Measurements from ENCODE around the gene MYL12B.
"Not testable (repeated sequence)": the region's sequence is repeated elsewhere in the genome, so short reads cannot be mapped to it uniquely, and the experiment has no call there.

MYL12B gene

DNA sequence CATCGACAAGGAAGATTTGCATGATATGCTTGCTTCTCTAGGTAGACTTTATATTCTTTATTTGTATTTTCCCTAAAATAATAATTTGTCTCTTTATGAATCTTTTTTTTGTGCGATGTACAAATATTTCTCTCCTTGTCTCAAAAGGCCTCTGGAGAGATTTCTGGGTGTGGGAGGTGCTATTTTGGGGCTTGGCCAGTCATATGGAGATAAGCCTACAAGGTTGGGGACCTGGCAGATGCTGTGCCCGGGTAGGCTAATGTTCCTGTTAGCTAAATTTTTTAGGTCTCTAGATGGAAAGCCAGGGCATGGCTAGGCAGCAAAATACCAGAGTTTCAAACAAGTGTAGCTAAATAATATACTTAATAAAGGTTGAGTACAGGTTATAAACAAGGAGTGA lies 11.1 kb downstream of the MYL12B start:
- Histone ChIP-seq H2AK5ac (ENCODE audit: low read depth, low read length) (no peak overlapping the region), H3K4ac (ENCODE audit: low read length) (no peak overlapping the region), H3K36me3 (replicated peaks in 1 of 2; ENCODE audit: control insufficient read depth in 2 of 2, insufficient read depth in 2 of 2, low read length in 2 of 2) (peaks cover 12 to 60% of the 10 kb centered on the region in 2 donors), H2BK120ac (ENCODE audit: low read depth, low read length) (no peak overlapping the region), H3K14ac (ENCODE audit: low read length) (no peak overlapping the region), H4K91ac (ENCODE audit: low read depth, low read length, poor library complexity) (no peak overlapping the region), H3K4me1 (ENCODE audit: control insufficient read depth in 2 of 2, insufficient read depth in 1 of 2, low read depth in 1 of 2, low read length in 2 of 2) (no peaks in the 10 kb centered on the region), H3K9ac (ENCODE audit: low read depth, low read length, poor library complexity) (no peak overlapping the region), H2BK12ac (ENCODE audit: low read length) (no peak overlapping the region), H3K27me3 (ENCODE audit: control insufficient read depth in 3 of 3, insufficient read depth in 3 of 3, low read depth in 1 of 3, low read length in 3 of 3) (no peaks in the 10 kb centered on the region), H2BK5ac (ENCODE audit: low read length) (no peak overlapping the region), H3K4me2 (ENCODE audit: insufficient read depth, low read length, poor library complexity, severe bottlenecking) (no peak overlapping the region), H3K18ac (ENCODE audit: low read length) (no peak overlapping the region), H3K79me1 (ENCODE audit: low read depth, low read length) (peaks cover 2% of the 10 kb centered on the region), H3K27ac (replicated peaks; ENCODE audit: low read length) (no peak overlapping the region), H2AFZ (ENCODE audit: low read length) (no peak overlapping the region), H3K9me3 (replicated peaks in 1 of 2; ENCODE audit: control insufficient read depth in 2 of 2, insufficient read depth in 1 of 2, low read depth in 1 of 2, low read length in 2 of 2) (no peaks in the 10 kb centered on the region), H3K23ac (ENCODE audit: low read depth, low read length, poor library complexity) (no peak overlapping the region), H4K8ac (ENCODE audit: low read depth, low read length) (no peak overlapping the region), H3K4me3 (ENCODE audit: low read length in 2 of 2) (no peak overlapping the region), H2BK15ac (ENCODE audit: low read length) (no peak overlapping the region)
- no CpG with 5 or more reads among the region's 3 CpGs for WGBS, 2 donors (ENCODE audit: extremely low coverage in 2 of 2, insufficient read length in 2 of 2, insufficient replicate concordance in 1 of 2)
- DNase-seq (ENCODE audit: low spot score) = no peak

DNA sequence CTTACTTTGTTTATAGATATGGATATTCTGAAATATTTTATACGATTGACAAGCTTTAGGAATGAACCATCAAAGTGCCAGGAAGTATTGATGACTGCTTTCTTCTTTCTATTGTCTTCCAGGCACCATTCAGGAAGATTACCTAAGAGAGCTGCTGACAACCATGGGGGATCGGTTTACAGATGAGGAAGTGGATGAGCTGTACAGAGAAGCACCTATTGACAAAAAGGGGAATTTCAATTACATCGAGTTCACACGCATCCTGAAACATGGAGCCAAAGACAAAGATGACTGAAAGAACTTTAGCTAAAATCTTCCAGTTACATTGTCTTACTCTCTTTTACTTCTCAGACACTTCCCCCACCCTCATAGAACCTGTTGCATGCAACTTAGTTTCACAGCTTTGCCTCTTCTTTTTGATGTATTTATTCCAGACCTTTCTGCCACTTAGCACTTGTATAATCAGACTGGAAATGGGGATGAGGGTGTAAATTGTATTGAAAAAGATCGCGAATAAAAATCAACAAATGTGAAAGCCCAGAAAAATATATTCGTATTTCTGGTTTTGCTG lies 15.8 kb downstream of the MYL12B start:
- H3K18ac ChIP-seq (ENCODE audit: low read length); H3K14ac ChIP-seq (ENCODE audit: low read length); H2AK5ac ChIP-seq (ENCODE audit: low read depth, low read length); H3K9me3 ChIP-seq (replicated peaks in 1 of 2; ENCODE audit: control insufficient read depth in 2 of 2, insufficient read depth in 1 of 2, low read depth in 1 of 2, low read length in 2 of 2); H2BK5ac ChIP-seq (ENCODE audit: low read length); H3K4me3 ChIP-seq (ENCODE audit: low read length in 2 of 2); H3K4me2 ChIP-seq (ENCODE audit: insufficient read depth, low read length, poor library complexity, severe bottlenecking); H4K91ac ChIP-seq (ENCODE audit: low read depth, low read length, poor library complexity); H3K9ac ChIP-seq (ENCODE audit: low read depth, low read length, poor library complexity); H2BK15ac ChIP-seq (ENCODE audit: low read length); DNase-seq (ENCODE audit: low spot score); H2BK120ac ChIP-seq (ENCODE audit: low read depth, low read length); H4K8ac ChIP-seq (ENCODE audit: low read depth, low read length); H3K4me1 ChIP-seq (ENCODE audit: control insufficient read depth in 2 of 2, insufficient read depth in 1 of 2, low read depth in 1 of 2, low read length in 2 of 2); H3K4ac ChIP-seq (ENCODE audit: low read length); H3K27me3 ChIP-seq (ENCODE audit: control insufficient read depth in 3 of 3, insufficient read depth in 3 of 3, low read depth in 1 of 3, low read length in 3 of 3); H3K27ac ChIP-seq (replicated peaks; ENCODE audit: low read length); H3K79me1 ChIP-seq (ENCODE audit: low read depth, low read length); H3K23ac ChIP-seq (ENCODE audit: low read depth, low read length, poor library complexity); H2BK12ac ChIP-seq (ENCODE audit: low read length); H2AFZ ChIP-seq (ENCODE audit: low read length): not testable (repeated sequence)
- no CpG with 5 or more reads among the region's 7 CpGs for WGBS, 2 donors (ENCODE audit: extremely low coverage in 2 of 2, insufficient read length in 2 of 2, insufficient replicate concordance in 1 of 2)
- H3K36me3 ChIP-seq (replicated peaks in 1 of 2; ENCODE audit: control insufficient read depth in 2 of 2, insufficient read depth in 2 of 2, low read length in 2 of 2) = peaks cover 12 to 69% of the 10 kb centered on the region in 2 donors

DNA sequence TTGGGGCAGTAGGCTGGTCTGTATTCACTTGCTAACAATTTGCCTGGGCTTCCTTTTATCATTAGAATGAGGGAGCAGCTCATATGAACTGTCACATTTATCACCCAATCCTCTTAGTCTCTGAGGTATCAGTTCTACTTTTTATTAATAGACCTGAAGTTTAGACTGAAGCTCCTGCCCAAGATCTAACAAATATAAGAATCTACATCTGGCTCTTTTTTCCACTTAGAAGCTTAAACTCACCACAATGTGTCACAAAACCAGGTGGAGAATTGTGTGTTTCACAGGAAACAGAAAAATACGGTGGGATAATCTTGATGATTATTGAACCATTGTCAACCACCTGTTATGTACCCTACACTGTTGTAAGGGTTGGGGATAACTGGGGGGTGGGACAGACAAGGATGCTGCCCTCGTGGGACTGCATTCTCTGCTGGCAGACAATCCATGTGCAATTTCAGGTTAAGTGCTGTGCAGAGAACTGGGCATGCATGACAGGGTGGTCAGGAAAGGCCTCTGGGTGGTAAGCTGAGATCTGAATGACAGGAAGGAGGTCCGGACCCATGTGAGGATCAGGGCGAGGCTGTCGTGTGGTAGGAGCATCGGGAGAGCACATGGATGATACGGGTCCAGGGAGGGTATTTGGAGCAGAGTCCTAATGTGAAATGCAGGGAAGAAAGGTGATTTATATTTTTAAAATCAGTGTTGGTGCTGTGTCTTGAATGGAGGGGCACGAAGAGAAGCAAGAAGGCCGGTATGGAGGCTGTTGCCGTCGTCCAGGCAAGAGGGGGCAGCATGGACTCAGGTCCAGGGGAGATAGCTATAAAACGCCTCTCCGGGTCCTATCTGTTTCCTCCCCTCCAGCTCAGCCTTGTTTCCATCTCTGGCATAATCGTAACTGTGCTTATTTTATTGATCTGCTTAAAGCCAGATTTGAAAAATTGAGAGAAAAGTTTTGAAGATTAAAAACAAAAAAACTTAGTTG lies 17.6 kb downstream of the MYL12B start:
- no peak overlapping the region for H3K23ac ChIP-seq (ENCODE audit: low read depth, low read length, poor library complexity)
- peaks cover 9 to 51% of the 10 kb centered on the region in 2 donors for H3K36me3 ChIP-seq (replicated peaks in 1 of 2; ENCODE audit: control insufficient read depth in 2 of 2, insufficient read depth in 2 of 2, low read length in 2 of 2)
- no peak overlapping the region for H2AK5ac ChIP-seq (ENCODE audit: low read depth, low read length)
- no peak overlapping the region for H3K9ac ChIP-seq (ENCODE audit: low read depth, low read length, poor library complexity)
- H3K27ac ChIP-seq (replicated peaks; ENCODE audit: low read length) = no peak overlapping the region
- no peak overlapping the region for H3K18ac ChIP-seq (ENCODE audit: low read length)
- no peak overlapping the region for H3K4me3 ChIP-seq (ENCODE audit: low read length in 2 of 2)
- no peak overlapping the region for H4K91ac ChIP-seq (ENCODE audit: low read depth, low read length, poor library complexity)
- H3K4ac ChIP-seq (ENCODE audit: low read length) = no peak overlapping the region
- no peak overlapping the region for H2BK120ac ChIP-seq (ENCODE audit: low read depth, low read length)
- H3K79me1 ChIP-seq (ENCODE audit: low read depth, low read length) = no peaks in the 10 kb centered on the region
- H3K27me3 ChIP-seq (ENCODE audit: control insufficient read depth in 3 of 3, insufficient read depth in 3 of 3, low read depth in 1 of 3, low read length in 3 of 3) = no peaks in the 10 kb centered on the region
- no peak overlapping the region for H2BK5ac ChIP-seq (ENCODE audit: low read length)
- H3K14ac ChIP-seq (ENCODE audit: low read length) = no peak overlapping the region
- peaks cover 0 to 5% of the 10 kb centered on the region in 2 donors for H3K4me1 ChIP-seq (ENCODE audit: control insufficient read depth in 2 of 2, insufficient read depth in 1 of 2, low read depth in 1 of 2, low read length in 2 of 2)
- no peak overlapping the region for H3K4me2 ChIP-seq (ENCODE audit: insufficient read depth, low read length, poor library complexity, severe bottlenecking)
- no peaks in the 10 kb centered on the region for H3K9me3 ChIP-seq (replicated peaks in 1 of 2; ENCODE audit: control insufficient read depth in 2 of 2, insufficient read depth in 1 of 2, low read depth in 1 of 2, low read length in 2 of 2)
- H2AFZ ChIP-seq (ENCODE audit: low read length) = no peak overlapping the region
- H2BK12ac ChIP-seq (ENCODE audit: low read length) = no peak overlapping the region
- no peak for DNase-seq (ENCODE audit: low spot score)
- WGBS, 2 donors (ENCODE audit: extremely low coverage in 2 of 2, insufficient read length in 2 of 2, insufficient replicate concordance in 1 of 2) = no CpG with 5 or more reads among the region's 14 CpGs
- H2BK15ac ChIP-seq (ENCODE audit: low read length) = no peak overlapping the region
- H4K8ac ChIP-seq (ENCODE audit: low read depth, low read length) = no peak overlapping the region

Measured in neuronal stem cell (in vitro differentiated cells).